HG03064 (cell line): Measurements from ENCODE around the gene ETV4.

Experiments
- ATAC-seq: cut with Tn5 transposase; IDR thresholded peaks from one replicate; pipeline ENCODE4 v1.9.1; 2021; ENCODE audit warnings: low read depth; ENCODE audit not compliant: unreplicated experiment

ETV4 gene

GRCh38 chr17:43546319-43547188, at the start of gene ETV4:
Gene ETV4 (minus strand): TSS chr17:43546340. CDS start chr17:43545617, 723 bp downstream.
- peak; percentile 66 for ATAC-seq

GRCh38 chr17:43595466-43595865, 49.3 kb upstream of the ETV4 start:
- no peak for ATAC-seq

DNA sequence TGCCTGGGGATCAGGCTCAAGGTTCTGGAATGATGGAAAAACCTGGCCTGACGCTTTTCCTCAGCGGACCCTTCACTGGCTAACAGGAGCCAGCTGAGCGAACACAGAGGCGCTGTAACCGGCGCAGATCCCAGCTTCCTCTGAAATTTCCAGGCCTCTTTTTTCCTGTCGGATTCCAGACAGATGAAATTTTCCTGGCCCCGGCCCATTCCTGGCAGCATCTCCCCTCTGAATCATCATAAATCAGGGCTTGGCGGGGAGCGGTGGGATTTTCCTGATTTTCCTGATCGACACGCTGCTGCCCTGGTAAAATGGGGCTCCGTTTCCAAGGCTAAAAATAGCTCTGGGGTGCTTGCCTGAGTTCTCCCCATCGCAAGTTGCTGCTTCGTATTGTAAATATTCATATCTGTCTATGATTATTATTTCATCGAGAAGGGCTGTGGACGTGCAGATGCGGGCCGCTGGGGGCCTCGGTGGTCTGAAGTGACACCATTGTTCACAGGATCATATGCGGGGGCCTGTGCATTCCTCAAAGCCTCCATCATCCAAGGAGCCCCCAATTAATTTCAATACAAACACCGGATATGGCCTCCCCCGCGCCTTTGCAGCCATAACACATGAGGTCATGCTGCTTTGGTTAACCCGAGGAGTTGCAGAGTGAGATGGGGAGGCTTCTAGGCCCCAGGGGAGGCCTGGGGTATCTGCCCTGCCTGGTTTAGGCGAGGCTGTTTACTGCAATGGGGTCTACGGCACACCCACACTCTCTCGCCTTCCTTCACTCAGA, 45.8 kb upstream of the ETV4 start:
- ATAC-seq, result no peak

GRCh38 chr17:43591001-43591400, 44.9 kb upstream of the ETV4 start:
- no peak for ATAC-seq

GRCh38 chr17:43588664-43589435, 42.7 kb upstream of the ETV4 start:
- no peak for ATAC-seq

- ATAC-seq, result no peak
These were observed 42.0 kb upstream of the ETV4 start for GRCh38 chr17:43588121-43588520.

GRCh38 chr17:43587647-43588046, 41.5 kb upstream of the ETV4 start:
- ATAC-seq, result no peak

DNA sequence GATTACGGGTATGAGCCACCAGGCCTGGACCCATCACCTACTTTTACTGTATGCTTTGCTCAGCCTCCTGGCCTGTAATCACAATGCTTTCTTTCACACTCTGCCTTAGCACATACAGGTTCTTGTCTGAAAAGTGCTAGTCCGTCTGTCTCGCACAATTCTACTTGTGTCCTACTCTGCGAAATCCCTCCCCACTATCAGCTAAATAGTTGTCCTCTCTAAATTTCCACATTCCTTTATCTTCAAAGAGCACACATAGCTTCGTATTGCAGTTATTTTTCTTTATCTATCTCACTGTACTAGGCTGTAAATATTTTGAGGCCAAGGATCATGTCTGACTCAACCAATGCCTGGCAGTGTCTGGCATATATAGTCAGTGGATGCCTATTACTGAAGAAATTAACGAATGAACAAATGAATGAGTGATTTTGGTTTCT, 38.5 kb upstream of the ETV4 start:
- no peak for ATAC-seq

DNA sequence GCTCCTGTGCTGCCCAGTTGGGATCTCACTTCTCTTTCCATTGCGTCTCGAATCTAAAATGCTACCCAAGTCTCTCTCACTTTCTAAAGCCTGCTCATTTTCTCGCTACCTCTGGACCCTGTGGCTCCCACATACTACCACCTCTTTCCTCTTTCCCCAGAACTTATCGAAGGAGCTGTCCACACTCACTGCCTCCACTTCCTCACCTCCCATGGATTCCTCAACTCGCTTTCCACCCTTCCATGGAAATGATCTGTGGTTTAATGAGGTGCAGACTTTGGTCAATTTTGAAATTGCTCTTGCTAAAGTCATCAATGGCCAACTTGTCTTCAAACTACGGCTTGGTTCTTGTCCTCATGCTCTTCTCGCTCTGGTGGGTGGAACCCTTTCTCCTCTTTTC, 37.2 kb upstream of the ETV4 start:
- no peak for ATAC-seq

DNA sequence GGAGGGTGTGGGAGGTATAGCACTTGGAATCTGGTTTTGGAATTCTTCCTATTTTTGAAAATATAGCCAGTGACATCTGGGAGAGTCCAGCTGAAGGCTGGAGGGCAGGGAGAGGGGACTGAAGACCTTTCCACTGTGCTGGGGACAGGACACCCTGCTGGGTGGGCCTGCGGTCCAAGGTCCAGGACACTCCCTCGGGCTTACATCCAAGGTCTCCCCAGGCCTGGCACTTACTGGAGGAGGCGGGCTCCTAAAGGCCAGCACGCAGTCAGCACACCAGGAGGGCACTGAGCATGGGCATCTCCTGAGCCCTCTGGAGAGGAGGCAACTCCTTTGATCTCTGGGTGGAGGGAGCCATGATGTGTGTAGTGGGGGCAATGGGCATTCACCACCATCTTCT, 35.5 kb upstream of the ETV4 start:
- ATAC-seq, result no peak

GRCh38 chr17:43581130-43581529, 35.0 kb upstream of the ETV4 start:
- no peak for ATAC-seq

DNA sequence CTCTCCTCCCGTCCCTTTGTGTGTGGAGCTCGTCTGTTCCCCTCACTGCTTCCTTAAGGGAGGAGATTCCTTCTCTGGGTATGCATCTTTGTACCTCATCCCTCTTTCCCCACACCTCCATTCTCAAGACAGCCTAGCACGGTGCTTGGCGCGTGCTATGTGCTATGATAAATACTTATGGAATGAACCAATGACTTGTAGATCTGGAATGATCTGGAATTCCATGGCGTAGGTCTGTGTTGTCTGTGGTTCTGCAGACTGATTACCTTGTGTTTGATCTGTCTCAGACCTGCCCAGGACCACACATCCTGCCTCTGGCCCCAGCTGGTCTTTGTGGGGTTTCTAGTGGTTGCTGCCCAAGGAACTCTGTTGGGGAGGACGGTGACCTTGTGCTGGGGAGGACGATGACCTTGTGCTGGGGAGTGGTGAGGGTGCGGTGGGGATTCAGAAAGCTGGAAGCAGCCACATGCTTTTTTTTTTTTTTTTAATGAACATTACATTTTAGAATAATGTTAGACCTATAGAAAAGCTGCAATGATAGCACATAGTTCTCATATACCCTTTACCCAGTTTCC, 33.5 kb upstream of the ETV4 start:
- no peak for ATAC-seq

GRCh38 chr17:43578699-43579565, 32.8 kb upstream of the ETV4 start:
- ATAC-seq, result no peak

DNA sequence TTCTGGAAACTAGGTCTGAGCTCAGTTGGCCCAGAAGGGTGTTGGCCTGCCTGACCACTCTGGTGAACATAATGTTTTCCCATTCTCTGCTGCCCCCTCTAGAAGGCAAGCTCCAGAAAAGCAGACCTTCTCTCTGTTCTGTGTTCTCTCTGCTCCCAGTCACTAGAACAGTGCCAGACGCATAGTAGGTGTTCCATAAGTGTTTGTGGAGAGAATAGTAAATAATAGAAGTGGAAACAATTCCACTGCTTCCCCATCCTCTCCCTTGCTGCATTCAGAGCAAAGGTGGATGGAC, 32.2 kb upstream of the ETV4 start:
- ATAC-seq, result no peak

GRCh38 chr17:43577664-43578403, 31.7 kb upstream of the ETV4 start:
- ATAC-seq, result no peak

DNA sequence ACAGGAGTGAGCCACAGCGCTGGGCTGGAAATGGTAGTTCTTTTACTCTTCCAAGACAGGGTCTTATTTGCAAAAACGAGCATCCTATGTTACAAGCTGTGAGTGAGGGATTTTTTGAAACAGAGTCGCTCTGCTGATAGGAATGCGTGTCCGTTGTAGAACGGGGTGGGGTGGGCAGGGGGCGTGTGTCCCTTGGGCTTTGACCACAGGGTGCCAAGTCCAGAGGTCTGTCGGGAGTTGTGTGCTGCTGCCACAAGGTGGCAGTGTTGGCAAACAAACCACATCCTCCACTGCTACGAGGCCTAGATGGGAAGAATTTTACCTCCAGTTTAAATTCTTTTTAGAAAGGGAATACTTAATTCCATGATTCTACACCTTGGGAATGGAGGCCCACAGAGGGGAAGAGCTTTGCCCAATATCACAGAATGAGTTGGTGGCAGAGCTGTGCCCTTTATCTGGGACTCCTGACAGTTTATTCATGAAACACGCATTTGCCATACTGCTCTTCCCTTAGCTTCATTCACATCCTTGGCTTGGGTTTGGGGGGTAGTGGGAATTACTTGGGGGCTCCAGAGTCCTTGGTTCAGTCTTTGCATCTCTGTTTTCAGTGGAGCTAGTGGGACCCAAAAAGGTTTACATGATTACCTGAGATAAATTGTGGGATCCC, 30.6 kb upstream of the ETV4 start:
- ATAC-seq, result no peak

GRCh38 chr17:43574896-43575525, 28.9 kb upstream of the ETV4 start:
- no peak for ATAC-seq

- ATAC-seq, result no peak
These were observed 28.2 kb upstream of the ETV4 start for GRCh38 chr17:43574348-43574747.
